GM18498 (cell line): ENCODE measurements around the gene PPFIA2.

Experiments used
- ATAC-seq: cut with Tn5 transposase; IDR thresholded peaks from one replicate; pipeline ENCODE4 v1.9.1; 2021; ENCODE audit warnings: mild to moderate bottlenecking, moderate library complexity; ENCODE audit not compliant: unreplicated experiment

Gene PPFIA2

GRCh38 chr12:81294325-81295190 is 464.6 kb downstream of the PPFIA2 start:
- ATAC-seq: no peak

GRCh38 chr12:81288651-81289050 is 470.5 kb downstream of the PPFIA2 start:
- ATAC-seq: no peak

- no peak for ATAC-seq
Measured at GRCh38 chr12:81284137-81284536, 475.0 kb downstream of the PPFIA2 start.

GRCh38 chr12:81274637-81275529 is 484.3 kb downstream of the PPFIA2 start:
- ATAC-seq: no peak

- no peak for ATAC-seq
Measured at GRCh38 chr12:81270385-81270784, 488.8 kb downstream of the PPFIA2 start.

GRCh38 chr12:81263072-81263471 is 496.1 kb downstream of the PPFIA2 start:
- no peak for ATAC-seq

- ATAC-seq: no peak
Measured at GRCh38 chr12:81261508-81262207, 497.5 kb downstream of the PPFIA2 start.

GRCh38 chr12:81259360-81259759 is 499.8 kb downstream of the PPFIA2 start:
- ATAC-seq: no peak

GRCh38 chr12:81257947-81258551 is 501.1 kb downstream of the PPFIA2 start:
- ATAC-seq: no peak

GRCh38 chr12:81255947-81256346 is 503.2 kb downstream of the PPFIA2 start:
- ATAC-seq: no peak

- ATAC-seq: no peak
Measured at GRCh38 chr12:81255456-81255855, 503.7 kb downstream of the PPFIA2 start.

GRCh38 chr12:81253360-81253759 is 505.8 kb downstream of the PPFIA2 start:
- ATAC-seq: no peak

- no peak for ATAC-seq
Measured at GRCh38 chr12:81252228-81252627, 506.9 kb downstream of the PPFIA2 start.

GRCh38 chr12:81249976-81250375 is 509.2 kb downstream of the PPFIA2 start:
- ATAC-seq: no peak

GRCh38 chr12:81245907-81246570 is 513.1 kb downstream of the PPFIA2 start:
- ATAC-seq: no peak

GRCh38 chr12:81245458-81245857 is 513.7 kb downstream of the PPFIA2 start:
- ATAC-seq: no peak

GRCh38 chr12:81231574-81232368 is 527.4 kb downstream of the PPFIA2 start:
- ATAC-seq: no peak

GRCh38 chr12:81229759-81230158 is 529.4 kb downstream of the PPFIA2 start:
- ATAC-seq: no peak

- ATAC-seq: no peak
Measured at GRCh38 chr12:81224626-81225025, 534.5 kb downstream of the PPFIA2 start.
